Right atrium auricular region (tissue), 2 donors: Measurements from ENCODE around the gene EVC2. TPM values are rescaled to one million over a fixed set of nuclear protein-coding genes. Genes with fewer than 3 reads are reported as not detected.

Source experiments
- DNase-seq: peaks from one replicate; pipeline ENCODE4 v3.0.0-alpha.2; 2019; ENCODE audit warnings: low spot score
- H3K27ac ChIP-seq, 2 donors: fragments of 200-600 bp; sonication (generic); 1 replicate in 1 of 2; 2 replicates in 1 of 2; pipeline ENCODE4 v1.5.1; 2016 to 2019
- H3K27me3 ChIP-seq, 2 donors: fragments of 200-600 bp; sonication (generic); one replicate each; pipeline versions ENCODE4 v1.5.1 to v1.6.0; 2017 to 2019
- H3K36me3 ChIP-seq: fragments of 200-600 bp; sonication (generic); one replicate; pipeline ENCODE4 v1.5.1; 2016
- H3K4me1 ChIP-seq, 2 donors: fragments of 200-600 bp; sonication (generic); one replicate each; pipeline versions ENCODE4 v1.5.1 to v1.6.0; 2017 to 2019
- H3K4me3 ChIP-seq, 2 donors: fragments of 200-600 bp; sonication (generic); 1 replicate in 1 of 2; 2 replicates in 1 of 2; pipeline ENCODE4 v1.5.1; 2017 to 2019; ENCODE audit warnings: mild to moderate bottlenecking in 1 of 2, moderate library complexity in 1 of 2
- H3K9me3 ChIP-seq, 2 donors: fragments of 200-600 bp; sonication (generic); one replicate each; pipeline ENCODE4 v1.5.1; 2019
- total RNA-seq, 2 donors: library from RNA; depleted of rRNA; stranded (reverse); fragments of >200 nt; gene quantifications; one replicate each; pipeline ENCODE4 v1.1.0, GENCODE V29; 2016
- TF ChIP-seq, protein P1 (sequence below), 2 donors: fragments of 200-600 bp; sonication (generic); IDR thresholded peaks; one replicate each; pipeline ENCODE4 v1.5.1; 2019; ENCODE audit warnings: antibody characterized with exemption in 2 of 2

Gene EVC2
- total RNA-seq, 2 donors from 2014 or later: 2.6 to 7.0 TPM

- no peak for DNase-seq
- H3K4me3 ChIP-seq: no peak overlapping the region
- TF ChIP-seq, protein P1, sequence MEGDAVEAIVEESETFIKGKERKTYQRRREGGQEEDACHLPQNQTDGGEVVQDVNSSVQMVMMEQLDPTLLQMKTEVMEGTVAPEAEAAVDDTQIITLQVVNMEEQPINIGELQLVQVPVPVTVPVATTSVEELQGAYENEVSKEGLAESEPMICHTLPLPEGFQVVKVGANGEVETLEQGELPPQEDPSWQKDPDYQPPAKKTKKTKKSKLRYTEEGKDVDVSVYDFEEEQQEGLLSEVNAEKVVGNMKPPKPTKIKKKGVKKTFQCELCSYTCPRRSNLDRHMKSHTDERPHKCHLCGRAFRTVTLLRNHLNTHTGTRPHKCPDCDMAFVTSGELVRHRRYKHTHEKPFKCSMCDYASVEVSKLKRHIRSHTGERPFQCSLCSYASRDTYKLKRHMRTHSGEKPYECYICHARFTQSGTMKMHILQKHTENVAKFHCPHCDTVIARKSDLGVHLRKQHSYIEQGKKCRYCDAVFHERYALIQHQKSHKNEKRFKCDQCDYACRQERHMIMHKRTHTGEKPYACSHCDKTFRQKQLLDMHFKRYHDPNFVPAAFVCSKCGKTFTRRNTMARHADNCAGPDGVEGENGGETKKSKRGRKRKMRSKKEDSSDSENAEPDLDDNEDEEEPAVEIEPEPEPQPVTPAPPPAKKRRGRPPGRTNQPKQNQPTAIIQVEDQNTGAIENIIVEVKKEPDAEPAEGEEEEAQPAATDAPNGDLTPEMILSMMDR (IDR thresholded peaks at IDR 0.05): no peak
- H3K9me3 ChIP-seq: no peaks in the 10 kb centered on the region
- H3K36me3 ChIP-seq: no peaks in the 10 kb centered on the region
- H3K27me3 ChIP-seq: no peaks in the 10 kb centered on the region
- H3K27ac ChIP-seq: no peak overlapping the region
- peaks cover 0 to 27% of the 10 kb centered on the region in 2 donors for H3K4me1 ChIP-seq
Measured at GRCh38 chr4:5706486-5707290, 1.7 kb downstream of the EVC2 start.

DNA sequence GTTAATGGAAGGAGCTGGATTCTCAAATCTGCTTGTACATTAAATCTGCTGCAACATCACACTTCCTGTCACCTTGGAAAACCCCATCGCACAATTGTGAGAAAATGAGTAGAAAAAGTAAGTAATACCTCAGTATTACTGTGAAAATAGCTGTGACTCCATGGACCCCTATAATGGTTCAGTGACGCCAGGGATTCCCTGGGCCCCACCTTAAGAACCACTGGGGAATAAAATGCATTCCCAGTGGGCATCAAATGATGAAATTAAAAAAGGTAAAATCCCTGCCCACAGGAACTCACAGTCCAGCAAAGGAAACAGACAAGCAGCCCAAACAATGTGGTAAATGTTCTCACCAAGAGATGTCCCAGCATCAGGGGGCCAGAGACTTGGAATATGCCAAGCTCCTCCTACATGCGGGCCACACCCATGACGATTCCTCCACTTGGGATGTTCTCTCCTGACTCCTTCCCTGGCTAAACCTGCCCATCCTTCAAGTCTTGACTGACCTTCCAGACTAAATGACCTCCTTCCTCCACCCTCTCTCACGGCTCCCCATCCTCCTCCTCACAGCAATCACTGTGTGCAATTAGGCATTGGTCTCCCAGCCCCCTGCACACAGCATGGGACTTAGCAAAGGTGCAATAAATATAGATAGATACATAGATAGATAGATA is 2.6 kb downstream of the EVC2 start:
- no peaks in the 10 kb centered on the region for H3K9me3 ChIP-seq
- peaks cover 0 to 25% of the 10 kb centered on the region in 2 donors for H3K4me1 ChIP-seq
- TF ChIP-seq, protein P1 (IDR thresholded peaks at IDR 0.05): no peak
- no peak overlapping the region for H3K27ac ChIP-seq
- H3K36me3 ChIP-seq: no peaks in the 10 kb centered on the region
- no peak for DNase-seq
- H3K4me3 ChIP-seq: no peak overlapping the region
- H3K27me3 ChIP-seq: no peaks in the 10 kb centered on the region

DNA sequence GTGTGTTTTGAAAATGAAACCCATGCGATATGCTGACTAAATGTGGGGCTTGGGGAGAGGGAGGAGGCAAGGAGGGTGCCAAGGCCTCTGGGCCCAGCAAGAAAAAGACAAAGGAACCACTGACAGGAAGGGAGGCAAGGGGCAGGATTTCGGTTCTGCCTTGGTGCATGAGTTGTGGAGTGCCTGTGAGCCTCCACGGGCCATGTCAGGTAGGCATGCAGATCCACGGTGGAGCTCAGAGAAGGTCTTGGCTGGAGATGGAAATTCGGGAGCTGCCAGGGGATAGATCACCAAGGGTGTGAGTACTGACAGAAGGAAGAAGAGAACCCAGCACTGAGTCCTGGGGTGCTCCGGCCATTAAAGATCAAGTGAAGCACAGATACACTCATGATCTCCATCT is 4.1 kb downstream of the EVC2 start:
- TF ChIP-seq, protein P1 (IDR thresholded peaks at IDR 0.05): no peak
- no peak for DNase-seq
- no peak overlapping the region for H3K4me3 ChIP-seq
- no peaks in the 10 kb centered on the region for H3K36me3 ChIP-seq
- peak overlapping the region in 1 of 2 donors; percentile 3 for H3K27ac ChIP-seq
- H3K9me3 ChIP-seq: no peaks in the 10 kb centered on the region
- H3K27me3 ChIP-seq: no peaks in the 10 kb centered on the region
- H3K4me1 ChIP-seq: peaks cover 0 to 20% of the 10 kb centered on the region in 2 donors

GRCh38 chr4:5703831-5704230 is 4.5 kb downstream of the EVC2 start:
- no peak overlapping the region for H3K4me3 ChIP-seq
- TF ChIP-seq, protein P1 (IDR thresholded peaks at IDR 0.05): no peak
- DNase-seq: no peak
- H3K27ac ChIP-seq: no peak overlapping the region
- no peaks in the 10 kb centered on the region for H3K27me3 ChIP-seq
- peaks cover 0 to 15% of the 10 kb centered on the region in 2 donors for H3K4me1 ChIP-seq
- H3K9me3 ChIP-seq: no peaks in the 10 kb centered on the region
- no peaks in the 10 kb centered on the region for H3K36me3 ChIP-seq

DNA sequence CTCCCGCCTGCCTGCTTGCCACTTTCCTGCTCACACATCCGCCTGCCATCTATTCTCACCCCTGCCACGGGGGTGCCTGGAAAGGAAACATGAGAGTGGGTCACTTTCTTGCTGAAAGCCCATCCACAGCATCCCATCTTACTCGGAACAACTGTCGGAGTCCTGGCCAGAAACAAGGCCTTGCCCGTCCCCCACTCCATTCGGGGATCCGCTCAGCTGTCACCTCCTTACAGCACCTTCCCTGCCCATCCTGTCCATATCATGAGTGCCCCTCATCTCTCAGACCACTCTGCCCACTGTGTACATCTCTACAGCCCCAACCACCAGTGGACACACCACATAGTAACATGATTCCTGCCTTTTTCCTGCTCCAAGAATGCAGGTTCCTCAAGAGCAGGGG is 6.4 kb downstream of the EVC2 start:
- no peaks in the 10 kb centered on the region for H3K9me3 ChIP-seq
- H3K4me1 ChIP-seq: peaks cover 0 to 2% of the 10 kb centered on the region in 2 donors
- no peaks in the 10 kb centered on the region for H3K27me3 ChIP-seq
- no peak for DNase-seq
- H3K27ac ChIP-seq: no peak overlapping the region
- TF ChIP-seq, protein P1 (IDR thresholded peaks at IDR 0.05): no peak
- peaks cover 1% of the 10 kb centered on the region for H3K36me3 ChIP-seq
- no peak overlapping the region for H3K4me3 ChIP-seq
